ENCODE data around the gene USP4.
"Not testable (repeated sequence)": the region's sequence is repeated elsewhere in the genome, so short reads cannot be mapped to it uniquely, and the experiment has no call there.

USP4 gene

DNA sequence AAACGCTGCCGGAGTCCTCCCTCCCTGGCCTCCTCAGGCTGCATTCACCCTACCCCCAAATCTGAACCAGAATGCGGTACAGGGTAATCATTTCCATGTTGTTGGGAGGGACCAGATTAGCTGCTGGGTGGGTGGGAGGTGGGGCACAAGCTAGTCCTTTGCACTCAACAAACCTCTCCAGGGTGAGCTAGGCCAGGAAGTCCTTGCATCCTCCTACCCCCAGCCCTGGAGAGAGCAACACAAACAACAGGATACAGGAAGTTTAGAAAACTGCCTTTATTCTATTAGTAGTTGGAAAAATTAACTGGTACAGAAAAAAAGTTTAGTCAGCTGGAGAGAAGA lies 19.0 kb upstream of the USP4 start:
- Mint-ChIP-seq H3K9me3 (no peaks in the 10 kb centered on the region), H3K27me3 (no peaks in the 10 kb centered on the region), H3K4me3 (peak overlapping the region; percentile 97), H3K36me3 (ENCODE audit: low read depth) (peaks cover 99% of the 10 kb centered on the region), H3K27ac (peak overlapping the region; percentile 98), H3K4me1 (ENCODE audit: low read depth) (peaks cover 53% of the 10 kb centered on the region)
- intact Hi-C loops (cut with micrococcal nuclease), result loop anchor here (1.0 kb wide), 1 partner anchor 19 kb away; the partner anchor contains the start of gene USP4

- intact Hi-C loops (cut with micrococcal nuclease), result loop anchor here (1.0 kb wide), 1 partner anchor 18 kb away; the partner anchor contains the start of gene USP4
- Mint-ChIP-seq H3K27ac (peak within 1 kb of the TSS; percentile 98), H3K4me3 (peak within 1 kb of the TSS; percentile 97), H3K4me1 (ENCODE audit: low read depth) (peaks cover 58% of the 10 kb centered on the region), H3K27me3 (no peaks in the 10 kb centered on the region), H3K9me3 (no peaks in the 10 kb centered on the region), H3K36me3 (ENCODE audit: low read depth) (peaks cover 94% of the 10 kb centered on the region)
These were observed 18.5 kb upstream of the USP4 start, which contains the start of gene GPX1 for GRCh38 chr3:49358217-49358883. Gene GPX1, minus strand, starts transcription at chr3:49358353. Its CDS starts 75 bp downstream, at chr3:49358278.

DNA sequence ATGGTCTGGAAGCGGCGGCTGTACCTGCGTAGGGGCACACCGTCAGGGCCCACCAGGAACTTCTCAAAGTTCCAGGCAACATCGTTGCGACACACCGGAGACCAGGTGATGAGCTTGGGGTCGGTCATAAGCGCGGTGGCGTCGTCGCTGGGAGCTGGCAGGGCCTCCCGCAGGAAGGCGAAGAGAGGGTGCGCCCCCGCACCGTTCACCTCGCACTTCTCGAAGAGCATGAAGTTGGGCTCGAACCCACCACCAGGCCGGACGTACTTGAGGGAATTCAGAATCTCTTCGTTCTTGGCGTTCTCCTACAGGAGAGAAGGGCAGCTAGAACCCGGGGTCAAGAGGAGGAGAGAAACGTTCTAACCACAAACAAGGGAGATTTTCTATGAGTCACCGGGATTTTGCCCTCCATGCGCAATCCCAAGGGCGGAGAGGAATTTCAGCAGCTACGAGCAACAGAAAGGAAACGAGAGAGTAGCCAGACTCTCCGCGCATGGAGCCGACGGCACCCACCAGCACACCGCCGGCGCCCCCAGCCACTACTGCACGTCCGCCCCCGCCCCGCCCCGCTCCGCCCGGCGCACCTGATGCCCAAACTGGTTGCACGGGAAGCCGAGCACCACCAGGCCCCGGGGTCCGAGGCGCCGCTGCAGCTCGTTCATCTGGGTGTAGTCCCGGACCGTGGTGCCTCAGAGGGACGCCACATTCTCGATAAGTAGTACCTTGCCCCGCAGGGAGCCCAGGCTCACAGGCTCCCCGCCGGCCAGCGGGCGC lies 17.8 kb upstream of the USP4 start:
- not testable (repeated sequence) for H3K27me3 Mint-ChIP-seq, H3K9me3 Mint-ChIP-seq
- peaks cover 65% of the 10 kb centered on the region for H3K4me1 Mint-ChIP-seq (ENCODE audit: low read depth)
- H3K27ac Mint-ChIP-seq, result peak overlapping the region; percentile 98
- peaks cover 87% of the 10 kb centered on the region for H3K36me3 Mint-ChIP-seq (ENCODE audit: low read depth)
- H3K4me3 Mint-ChIP-seq, result peak overlapping the region; percentile 97
- intact Hi-C loops (cut with micrococcal nuclease), result loop anchor here (1.0 kb wide), 1 partner anchor 17 kb away; the partner anchor contains the start of gene USP4

DNA sequence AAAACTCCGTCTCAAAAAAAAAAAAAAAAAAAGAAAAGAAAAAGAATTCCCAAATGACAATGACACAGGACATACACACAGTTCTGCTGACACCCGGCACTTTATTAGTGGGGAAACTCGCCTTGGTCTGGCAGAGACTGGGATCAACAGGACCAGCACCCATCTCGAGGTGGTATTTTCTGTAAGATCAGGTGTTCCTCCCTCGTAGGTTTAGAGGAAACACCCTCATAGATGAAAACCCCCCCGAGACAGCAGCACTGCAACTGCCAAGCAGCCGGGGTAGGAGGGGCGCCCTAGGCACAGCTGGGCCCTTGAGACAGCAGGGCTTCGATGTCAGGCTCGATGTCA lies 17.2 kb upstream of the USP4 start:
- H3K9me3 Mint-ChIP-seq; H3K27me3 Mint-ChIP-seq; intact Hi-C loops (cut with micrococcal nuclease): not testable (repeated sequence)
- peaks cover 81% of the 10 kb centered on the region for H3K36me3 Mint-ChIP-seq (ENCODE audit: low read depth)
- peak overlapping the region; percentile 98 for H3K27ac Mint-ChIP-seq
- peak overlapping the region; percentile 97 for H3K4me3 Mint-ChIP-seq
- H3K4me1 Mint-ChIP-seq (ENCODE audit: low read depth), result peaks cover 66% of the 10 kb centered on the region

- intact Hi-C loops (cut with micrococcal nuclease), result no loop called here
- peaks cover 76% of the 10 kb centered on the region for H3K4me1 Mint-ChIP-seq (ENCODE audit: low read depth)
- H3K27ac Mint-ChIP-seq, result peak overlapping the region; percentile 98
- peak overlapping the region; percentile 21 for H3K4me3 Mint-ChIP-seq
- H3K27me3 Mint-ChIP-seq, result no peaks in the 10 kb centered on the region
- no peaks in the 10 kb centered on the region for H3K9me3 Mint-ChIP-seq
- peaks cover 40% of the 10 kb centered on the region for H3K36me3 Mint-ChIP-seq (ENCODE audit: low read depth)
These were observed 13.1 kb upstream of the USP4 start for GRCh38 chr3:49352890-49353421.

DNA sequence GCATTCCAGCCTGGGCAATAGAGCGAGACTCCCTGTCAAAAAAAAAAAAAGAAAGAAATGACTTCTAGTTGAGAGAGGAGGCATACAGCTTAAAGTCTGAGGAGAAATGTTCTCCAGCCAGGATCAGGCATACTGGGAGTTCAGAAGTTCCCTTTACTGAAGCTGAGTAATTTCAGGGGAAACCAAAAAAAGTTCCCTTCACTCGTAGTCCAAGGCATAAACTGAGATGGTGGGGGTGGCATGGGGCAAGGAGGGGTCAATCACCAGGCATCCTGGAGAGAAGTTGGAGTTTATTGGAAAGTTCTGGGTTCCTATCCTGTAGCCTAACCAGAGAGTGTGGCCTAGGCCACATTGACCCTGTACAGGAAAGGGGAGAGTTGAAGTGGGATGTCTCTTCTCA lies 12.4 kb upstream of the USP4 start:
- Mint-ChIP-seq H3K27me3 (no peaks in the 10 kb centered on the region), H3K4me3 (peak overlapping the region; percentile 64), H3K27ac (peak overlapping the region; percentile 98), H3K9me3 (no peaks in the 10 kb centered on the region), H3K4me1 (ENCODE audit: low read depth) (peaks cover 79% of the 10 kb centered on the region), H3K36me3 (ENCODE audit: low read depth) (peaks cover 33% of the 10 kb centered on the region)
- intact Hi-C loops (cut with micrococcal nuclease), result no loop called here

DNA sequence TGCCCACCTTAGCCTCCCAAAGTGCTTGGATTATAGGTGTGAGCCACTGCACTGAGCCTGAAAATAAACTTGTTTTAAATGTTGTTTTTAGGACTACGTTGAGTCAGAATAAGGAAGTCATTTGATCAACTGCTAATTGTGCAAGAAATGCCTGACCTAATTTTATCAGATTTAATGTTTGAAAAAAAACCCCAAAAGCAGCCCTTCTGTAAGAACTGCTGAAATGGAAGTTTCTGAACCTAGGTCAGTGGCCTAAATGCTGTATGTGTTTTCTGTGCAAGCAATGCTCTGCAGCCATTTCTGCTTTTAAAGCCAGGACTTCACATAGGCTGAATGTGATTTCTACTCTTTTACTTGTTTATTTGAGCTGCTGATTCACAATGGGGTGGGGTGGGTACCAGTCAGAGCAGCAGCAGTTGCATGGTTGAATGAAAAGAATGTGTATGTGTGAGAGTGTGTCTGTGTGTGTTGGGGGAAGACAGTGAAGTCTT lies 11.7 kb upstream of the USP4 start:
- Mint-ChIP-seq H3K4me3 (peak overlapping the region; percentile 64), H3K27me3 (no peaks in the 10 kb centered on the region), H3K9me3 (no peaks in the 10 kb centered on the region), H3K27ac (peak overlapping the region; percentile 98), H3K4me1 (ENCODE audit: low read depth) (peaks cover 85% of the 10 kb centered on the region), H3K36me3 (ENCODE audit: low read depth) (peaks cover 26% of the 10 kb centered on the region)
- intact Hi-C loops (cut with micrococcal nuclease), result no loop called here

GRCh38 chr3:49349348-49350114 lies 9.7 kb upstream of the USP4 start:
- H3K36me3 Mint-ChIP-seq (ENCODE audit: low read depth), result peaks cover 6% of the 10 kb centered on the region
- intact Hi-C loops (cut with micrococcal nuclease), result no loop called here
- no peaks in the 10 kb centered on the region for H3K9me3 Mint-ChIP-seq
- no peaks in the 10 kb centered on the region for H3K27me3 Mint-ChIP-seq
- H3K4me1 Mint-ChIP-seq (ENCODE audit: low read depth), result peaks cover 85% of the 10 kb centered on the region
- H3K27ac Mint-ChIP-seq, result peak overlapping the region; percentile 98
- no peak overlapping the region for H3K4me3 Mint-ChIP-seq

GRCh38 chr3:49348361-49348760 lies 8.5 kb upstream of the USP4 start:
- H3K4me3 Mint-ChIP-seq; intact Hi-C loops (cut with micrococcal nuclease); H3K9me3 Mint-ChIP-seq; H3K36me3 Mint-ChIP-seq (ENCODE audit: low read depth); H3K27me3 Mint-ChIP-seq: not testable (repeated sequence)
- peaks cover 80% of the 10 kb centered on the region for H3K4me1 Mint-ChIP-seq (ENCODE audit: low read depth)
- H3K27ac Mint-ChIP-seq, result peak overlapping the region; percentile 98

- Mint-ChIP-seq H3K27ac (peak overlapping the region; percentile 98), H3K27me3 (no peaks in the 10 kb centered on the region), H3K4me3 (no peak overlapping the region), H3K4me1 (ENCODE audit: low read depth) (peaks cover 75% of the 10 kb centered on the region), H3K9me3 (no peaks in the 10 kb centered on the region), H3K36me3 (ENCODE audit: low read depth) (no peaks in the 10 kb centered on the region)
- intact Hi-C loops (cut with micrococcal nuclease), result no loop called here
These were observed 7.0 kb upstream of the USP4 start for GRCh38 chr3:49346797-49347251.

DNA sequence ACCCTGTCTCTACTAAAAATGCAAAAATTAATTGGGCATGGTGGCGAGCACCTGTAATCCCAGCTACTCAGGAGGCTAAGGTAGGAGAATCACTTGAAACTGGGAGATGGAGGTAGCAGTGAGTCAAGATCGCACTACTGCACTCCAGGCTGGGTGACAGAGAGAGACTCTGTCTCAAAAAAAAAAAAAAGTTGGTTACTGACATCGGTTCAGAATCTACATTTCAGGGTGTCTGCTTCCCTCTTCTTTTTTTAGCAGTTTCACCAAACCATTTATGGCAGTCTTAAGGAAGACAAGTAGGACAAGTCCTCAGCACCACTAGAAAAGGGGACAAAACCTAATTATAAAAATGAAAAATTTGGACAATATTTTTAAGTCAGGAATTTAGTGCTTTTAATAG lies 3.3 kb upstream of the USP4 start:
- H3K4me1 Mint-ChIP-seq (ENCODE audit: low read depth), result peaks cover 70% of the 10 kb centered on the region
- H3K4me3 Mint-ChIP-seq, result peak overlapping the region; percentile 30
- peak overlapping the region; percentile 98 for H3K27ac Mint-ChIP-seq
- H3K9me3 Mint-ChIP-seq, result no peaks in the 10 kb centered on the region
- H3K27me3 Mint-ChIP-seq, result no peaks in the 10 kb centered on the region
- peaks cover 17% of the 10 kb centered on the region for H3K36me3 Mint-ChIP-seq (ENCODE audit: low read depth)
- intact Hi-C loops (cut with micrococcal nuclease), result loop anchor here (5.0 kb wide), 2 partner anchors 69 to 104 kb away; partner anchors contain the start of genes RHOA and TCTA

GRCh38 chr3:49341996-49342395 lies 2.1 kb upstream of the USP4 start:
- no peak overlapping the region for H3K4me3 Mint-ChIP-seq
- intact Hi-C loops (cut with micrococcal nuclease), result loop anchor here (5.0 kb wide), 2 partner anchors 70 to 105 kb away; partner anchors contain the start of genes RHOA and TCTA
- peak overlapping the region; percentile 98 for H3K27ac Mint-ChIP-seq
- peaks cover 68% of the 10 kb centered on the region for H3K4me1 Mint-ChIP-seq (ENCODE audit: low read depth)
- no peaks in the 10 kb centered on the region for H3K9me3 Mint-ChIP-seq
- no peaks in the 10 kb centered on the region for H3K27me3 Mint-ChIP-seq
- peaks cover 21% of the 10 kb centered on the region for H3K36me3 Mint-ChIP-seq (ENCODE audit: low read depth)

DNA sequence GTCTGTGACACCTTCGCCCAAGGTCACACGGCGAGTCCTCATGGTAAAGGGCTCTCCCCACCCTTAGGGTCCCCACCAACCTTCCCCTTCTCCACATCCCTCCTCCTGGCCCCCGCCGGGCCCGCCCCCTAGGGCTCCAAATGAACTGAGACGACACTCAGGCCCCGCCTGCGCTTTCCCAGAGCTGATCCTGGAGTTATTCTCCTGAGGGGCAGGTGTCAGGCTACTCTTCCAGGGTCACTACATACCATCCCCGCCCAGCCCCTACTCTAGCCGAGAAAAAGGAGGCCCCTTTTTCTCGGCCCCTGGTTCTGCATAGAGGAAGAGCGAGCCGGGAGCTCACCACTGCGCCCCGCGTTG lies 292 bp downstream of the USP4 start:
- intact Hi-C loops (cut with micrococcal nuclease), result loop anchor here (5.0 kb wide), 1 partner anchor 33 kb away; no protein-coding TSS in a partner anchor
- peak overlapping the region; percentile 98 for H3K27ac Mint-ChIP-seq
- H3K4me1 Mint-ChIP-seq (ENCODE audit: low read depth), result peaks cover 57% of the 10 kb centered on the region

More for the DNA sequence above, 292 bp downstream of the USP4 start:
- H3K4me3 Mint-ChIP-seq, result peak overlapping the region; percentile 98
- peaks cover 45% of the 10 kb centered on the region for H3K36me3 Mint-ChIP-seq (ENCODE audit: low read depth)
- H3K27me3 Mint-ChIP-seq, result no peaks in the 10 kb centered on the region
- H3K9me3 Mint-ChIP-seq, result no peaks in the 10 kb centered on the region
